Endometrium (tissue), 2 donors: ENCODE measurements around the gene PARP14.
"Not testable (repeated sequence)": the region's sequence is repeated elsewhere in the genome, so short reads cannot be mapped to it uniquely, and the experiment has no call there.

ENCODE experiments used
- FAIRE-seq: peaks from 2 replicates; lab custom pipeline; 2012; peaks lifted over from hg19 to GRCh38; lab: Jason Lieb, UNC
- donor health status: control.
- donor health status: control.

Gene PARP14

DNA sequence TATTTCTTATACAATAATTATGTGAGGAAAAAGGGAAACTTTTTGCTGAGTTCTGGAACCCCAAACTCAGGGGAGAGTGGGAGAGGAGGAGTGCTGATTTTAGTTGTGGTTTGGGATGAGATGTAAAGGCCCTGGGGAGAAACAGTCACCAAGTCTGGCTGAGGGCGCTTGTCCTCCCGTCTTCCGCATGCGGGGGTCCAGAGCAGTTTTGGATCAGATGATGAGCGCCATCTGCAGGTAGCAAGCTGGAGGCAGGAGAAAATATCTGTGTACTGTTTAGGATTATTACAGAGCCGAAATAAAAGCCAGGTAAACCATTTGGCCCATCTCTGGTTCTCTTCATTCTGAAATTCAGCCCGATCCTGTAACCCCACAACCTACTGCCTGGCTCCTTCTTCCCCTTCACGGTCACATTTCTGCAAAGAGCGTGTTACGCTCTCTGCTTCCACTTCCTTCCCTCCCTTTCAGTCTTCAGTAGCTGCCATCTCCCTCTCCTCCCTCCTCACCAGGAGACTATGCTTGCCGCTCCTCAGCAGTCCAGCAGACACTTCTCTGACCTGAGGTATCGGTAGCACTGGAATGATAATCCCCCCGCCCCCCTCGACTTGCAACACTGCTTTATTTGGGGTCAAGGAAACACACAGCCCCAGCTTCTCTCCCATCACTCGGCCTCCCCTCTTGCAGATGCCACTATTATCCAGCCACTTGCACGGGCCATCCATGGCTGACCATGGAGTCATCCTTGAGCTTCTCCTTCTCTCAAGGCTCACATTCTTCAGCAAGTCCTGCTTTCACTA, 1.4 kb upstream of the PARP14 start:
- no peak for FAIRE-seq

DNA sequence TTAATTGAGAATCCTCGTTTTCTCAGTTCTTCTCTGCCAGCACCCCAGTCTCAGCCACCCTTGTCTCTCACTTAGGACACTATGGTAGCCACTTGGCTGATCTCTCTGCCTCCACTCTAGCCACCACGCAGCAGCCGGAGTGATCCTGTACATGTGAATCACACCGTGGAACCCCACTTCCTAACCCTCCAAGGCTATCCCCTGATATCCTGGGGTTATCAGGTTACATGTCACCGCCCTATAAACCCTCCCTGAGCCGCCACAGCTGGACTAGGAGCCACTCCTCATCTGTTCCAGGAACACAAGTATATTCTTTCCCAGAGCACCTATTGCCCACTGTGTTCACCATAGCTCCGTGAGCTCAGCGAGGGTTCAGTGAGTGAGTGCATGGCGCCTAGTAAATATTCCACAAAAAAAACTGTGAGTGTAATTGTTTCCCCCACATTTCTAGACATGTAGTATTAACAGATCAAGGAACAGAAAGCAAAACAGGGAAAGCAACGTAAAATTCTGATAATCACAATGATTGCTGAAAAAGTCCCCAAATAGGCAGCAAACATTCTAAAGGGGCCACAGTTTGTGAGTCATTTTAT, 661 bp upstream of the PARP14 start:
- FAIRE-seq = no peak

DNA sequence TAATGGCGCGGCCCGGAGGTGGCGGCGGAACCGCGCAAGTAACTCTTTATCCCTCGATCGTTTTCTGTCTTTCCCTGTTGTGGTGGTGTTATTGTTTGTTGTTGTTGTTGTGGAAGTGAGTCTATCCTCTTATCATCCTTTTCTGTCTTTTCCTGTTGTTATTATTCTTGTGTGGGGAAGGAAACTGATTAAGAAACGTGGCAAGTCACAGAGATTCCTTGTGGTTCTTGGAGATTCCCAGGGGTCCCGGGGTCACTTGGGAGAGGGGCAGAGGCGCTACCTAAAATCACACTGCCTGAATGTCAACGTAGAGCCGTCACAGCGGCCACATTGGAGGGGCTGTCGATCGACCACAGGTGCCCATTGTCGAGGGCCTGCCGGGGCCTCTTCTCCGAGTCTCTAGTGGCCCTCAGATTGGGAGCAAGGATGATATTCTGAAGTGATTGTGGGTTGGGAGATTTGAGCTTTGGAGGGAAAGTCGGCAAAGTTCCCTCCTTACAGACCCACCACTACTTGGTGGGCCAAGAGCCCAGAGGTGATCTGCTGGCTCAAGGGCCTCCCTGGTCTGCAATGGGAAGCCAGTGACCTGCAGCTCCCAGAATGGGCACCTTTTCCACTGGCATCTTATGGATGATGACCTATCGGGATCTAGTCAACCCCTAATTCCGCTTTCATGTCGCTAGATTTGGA, 790 bp downstream of the PARP14 start:
- no peak for FAIRE-seq

DNA sequence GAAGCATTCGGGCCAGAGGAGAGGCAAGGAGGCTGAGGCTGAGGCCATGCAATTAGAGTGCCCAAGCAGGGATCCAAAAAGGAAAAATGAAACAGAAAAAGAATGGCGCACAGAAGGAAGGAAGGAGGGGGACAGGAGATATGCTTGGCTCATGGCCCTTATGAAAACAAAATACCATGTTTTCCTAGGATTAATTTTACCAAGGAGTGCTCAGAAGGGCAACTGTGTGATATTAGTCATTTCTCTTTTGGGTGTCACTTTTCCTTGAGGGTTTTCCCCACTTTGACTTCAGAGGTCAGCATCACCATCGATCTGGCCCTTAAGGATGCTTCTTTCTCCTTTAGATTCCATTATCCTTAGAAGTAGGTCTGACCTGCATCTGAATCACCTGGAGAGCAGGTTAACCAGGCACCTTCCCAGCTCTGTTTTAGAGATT, 1.4 kb downstream of the PARP14 start:
- FAIRE-seq = no peak

DNA sequence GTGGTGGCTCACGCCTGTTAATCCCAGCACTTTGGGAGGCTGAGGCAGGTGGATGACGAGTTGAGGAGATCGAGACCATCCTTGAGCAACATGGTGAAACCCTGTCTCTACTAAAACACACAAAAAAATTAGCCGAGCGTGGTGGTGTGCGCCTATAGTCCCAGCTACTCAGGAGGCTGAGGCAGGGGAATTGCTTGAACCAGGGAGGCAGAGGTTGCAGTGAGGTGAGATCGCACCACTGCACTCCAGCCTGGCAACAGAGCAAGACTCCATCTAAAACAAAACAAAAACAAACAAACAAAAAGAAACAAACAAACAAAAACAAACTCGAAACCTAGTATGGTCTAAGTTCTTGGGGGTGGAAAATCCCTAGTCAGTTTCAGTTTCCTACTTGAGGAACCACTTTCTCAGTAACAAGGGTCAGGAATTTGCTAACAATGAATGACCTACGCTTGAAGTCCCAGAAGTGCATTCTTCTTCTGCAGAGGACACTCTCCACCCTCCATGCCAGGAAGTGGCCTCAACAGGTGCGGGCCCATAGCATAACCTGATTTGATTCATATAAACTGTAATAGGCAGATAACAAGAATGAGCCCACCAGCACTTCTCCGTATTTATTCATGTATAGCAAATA, 2.3 kb downstream of the PARP14 start:
- FAIRE-seq = not testable (repeated sequence)

DNA sequence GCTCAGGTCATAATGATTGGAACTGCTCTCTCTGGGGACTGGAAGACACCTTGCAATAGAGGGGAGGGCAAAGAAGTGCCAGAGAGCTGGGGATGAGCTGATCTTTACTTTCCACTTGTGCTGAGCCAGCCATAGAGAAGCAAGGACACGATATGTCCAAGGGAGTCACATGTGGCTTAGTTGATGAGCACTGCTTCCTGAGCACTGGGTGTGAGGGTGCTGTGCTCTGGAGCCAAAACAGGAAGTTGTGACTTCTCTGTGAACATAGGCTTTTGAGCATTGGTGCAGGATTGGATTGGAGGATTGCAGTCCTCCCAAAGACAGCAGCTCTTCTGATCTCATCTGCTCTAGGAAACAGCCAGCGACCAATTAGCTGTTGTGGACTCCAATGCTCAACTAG, 6.7 kb downstream of the PARP14 start:
- no peak for FAIRE-seq

DNA sequence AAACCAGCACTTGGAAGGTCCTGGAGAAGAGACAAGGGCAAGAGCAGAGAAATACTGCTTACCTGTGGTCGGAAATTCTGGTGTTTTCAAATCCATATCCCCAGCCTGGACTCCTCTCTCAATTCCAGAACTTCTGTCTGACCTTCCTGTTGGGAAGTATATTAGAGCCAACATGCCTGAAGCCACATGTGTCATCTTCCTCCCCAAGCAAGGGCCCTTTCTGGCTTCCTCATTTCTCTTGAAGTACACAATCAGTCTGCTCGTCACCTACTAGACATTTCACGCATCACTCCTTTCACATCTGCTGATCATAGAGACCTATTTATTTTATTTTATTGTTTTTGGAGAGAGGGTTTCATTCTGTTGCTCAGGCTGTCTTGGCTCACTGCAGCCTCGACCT, 8.4 kb downstream of the PARP14 start:
- no peak for FAIRE-seq

DNA sequence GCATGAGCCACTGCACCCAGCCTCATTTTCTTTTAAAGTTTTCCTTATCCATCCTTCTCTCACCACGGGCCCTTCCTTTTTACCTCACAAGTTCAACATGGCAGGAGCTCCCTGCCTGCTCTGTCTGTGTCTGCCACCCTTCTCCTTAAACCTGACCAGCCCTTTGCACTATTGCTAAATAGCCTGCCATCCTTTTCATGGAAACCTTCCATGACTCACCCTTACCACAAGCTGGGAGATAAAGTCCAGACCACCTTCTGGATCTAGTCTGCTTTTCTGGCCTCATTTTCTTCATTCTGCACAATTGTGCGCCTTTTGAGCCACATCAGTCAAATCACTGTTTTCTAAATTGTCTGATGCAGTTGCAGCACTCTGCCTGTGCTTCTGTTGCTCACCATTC, 8.9 kb downstream of the PARP14 start:
- FAIRE-seq = no peak

DNA sequence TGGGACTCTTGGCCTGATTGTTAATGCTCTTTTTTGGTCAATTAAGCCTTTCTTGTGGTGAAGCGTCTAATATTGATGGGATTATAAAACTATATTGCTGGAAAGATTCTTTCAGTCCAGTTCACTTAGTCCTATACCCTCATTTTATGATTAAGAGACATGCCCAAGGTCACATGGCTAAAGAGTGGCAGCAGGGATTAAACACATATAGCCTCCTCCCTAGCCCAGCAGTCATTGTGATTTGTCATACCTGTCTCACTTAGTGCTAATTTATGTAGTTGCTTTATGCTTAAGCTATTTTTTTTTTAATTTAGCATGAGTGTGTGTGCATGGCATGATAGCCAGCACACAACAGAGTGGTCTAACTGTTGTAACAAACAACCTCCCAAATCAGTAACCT, 9.5 kb downstream of the PARP14 start:
- FAIRE-seq = no peak

DNA sequence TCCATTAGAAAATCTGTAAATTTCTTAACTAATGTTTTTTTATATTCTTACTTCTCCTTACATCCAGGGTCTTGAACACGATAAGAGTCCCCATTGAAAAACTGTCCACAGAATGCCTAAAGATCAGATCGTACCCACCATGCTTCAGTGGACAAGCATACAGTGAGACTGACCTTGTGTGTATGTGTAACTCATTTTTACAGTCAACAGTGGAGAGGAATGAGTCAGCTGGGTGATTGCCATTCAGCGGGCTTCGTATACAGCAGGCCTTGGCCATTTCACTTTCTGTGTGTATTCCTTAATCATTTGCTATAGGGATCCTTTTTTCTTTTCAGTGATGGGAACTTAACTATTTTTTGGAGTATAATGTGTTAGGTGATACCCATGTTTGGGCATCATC, 10.6 kb downstream of the PARP14 start:
- FAIRE-seq = no peak

DNA sequence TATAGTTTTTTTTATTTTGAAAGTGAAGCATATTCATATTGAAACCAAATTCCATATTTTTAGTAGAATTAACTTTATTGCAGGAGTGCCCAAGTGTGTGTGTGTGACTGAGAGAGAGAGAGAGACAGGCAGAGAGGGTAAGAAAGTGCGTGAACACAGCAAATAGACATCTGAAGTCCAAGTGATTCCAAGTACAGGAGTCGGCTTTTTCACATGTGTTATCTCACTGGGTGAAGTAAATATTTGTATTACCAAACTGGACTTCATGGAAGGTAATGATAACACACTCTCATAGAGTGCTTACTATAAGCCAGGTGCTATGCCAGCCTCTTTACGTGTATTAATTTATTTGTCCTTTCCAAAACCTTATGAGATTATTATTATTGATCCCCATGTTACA, 12.0 kb downstream of the PARP14 start:
- FAIRE-seq = no peak

DNA sequence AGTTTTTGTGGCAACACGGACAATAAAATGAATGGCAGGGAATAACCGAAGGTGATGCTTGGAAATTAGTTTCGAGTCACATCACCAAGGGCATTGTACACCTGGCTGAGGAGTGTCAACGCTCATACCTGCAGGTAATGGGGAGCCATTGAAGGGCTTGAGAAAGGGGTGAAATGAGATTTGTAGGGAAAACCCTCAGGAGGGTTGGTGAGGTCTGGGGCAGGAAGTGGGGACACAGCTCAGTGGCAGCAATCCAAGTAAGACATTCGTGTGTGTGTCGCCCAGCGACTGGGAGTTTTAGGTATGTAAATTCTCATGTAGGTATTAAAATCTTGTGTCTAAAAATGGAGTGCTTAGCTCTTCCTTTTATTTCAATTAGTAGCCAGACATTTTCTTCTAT, 14.3 kb downstream of the PARP14 start:
- FAIRE-seq = no peak

DNA sequence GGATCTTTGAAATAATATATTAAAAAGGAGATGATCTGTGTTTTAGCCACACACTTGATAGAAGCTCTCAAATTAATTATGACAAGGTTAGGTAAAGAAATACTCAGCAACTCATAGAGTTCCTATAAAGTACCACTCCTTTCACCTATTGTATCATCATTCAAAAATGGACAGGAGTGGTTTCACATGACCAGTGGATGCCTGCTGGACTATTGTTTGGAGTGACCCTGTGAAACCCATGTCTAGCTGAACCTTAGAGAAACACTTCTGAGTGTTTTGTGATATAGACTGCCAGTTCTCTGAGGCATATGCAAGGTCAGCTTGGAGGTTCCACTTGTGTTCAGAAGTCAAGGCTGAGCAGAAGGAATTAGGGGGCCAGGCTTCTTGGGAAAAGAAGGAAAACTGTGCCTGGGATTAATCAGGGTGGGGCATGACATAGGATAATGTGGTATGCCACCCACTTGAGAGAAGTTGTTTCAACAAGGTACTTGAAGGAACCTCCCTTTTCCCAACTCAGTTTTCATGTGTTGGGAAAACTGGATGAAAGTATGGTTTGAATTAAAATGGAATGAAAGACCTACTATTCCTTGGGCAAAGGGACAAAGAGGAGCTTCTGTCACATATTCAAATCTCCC, 15.4 kb downstream of the PARP14 start:
- no peak for FAIRE-seq

DNA sequence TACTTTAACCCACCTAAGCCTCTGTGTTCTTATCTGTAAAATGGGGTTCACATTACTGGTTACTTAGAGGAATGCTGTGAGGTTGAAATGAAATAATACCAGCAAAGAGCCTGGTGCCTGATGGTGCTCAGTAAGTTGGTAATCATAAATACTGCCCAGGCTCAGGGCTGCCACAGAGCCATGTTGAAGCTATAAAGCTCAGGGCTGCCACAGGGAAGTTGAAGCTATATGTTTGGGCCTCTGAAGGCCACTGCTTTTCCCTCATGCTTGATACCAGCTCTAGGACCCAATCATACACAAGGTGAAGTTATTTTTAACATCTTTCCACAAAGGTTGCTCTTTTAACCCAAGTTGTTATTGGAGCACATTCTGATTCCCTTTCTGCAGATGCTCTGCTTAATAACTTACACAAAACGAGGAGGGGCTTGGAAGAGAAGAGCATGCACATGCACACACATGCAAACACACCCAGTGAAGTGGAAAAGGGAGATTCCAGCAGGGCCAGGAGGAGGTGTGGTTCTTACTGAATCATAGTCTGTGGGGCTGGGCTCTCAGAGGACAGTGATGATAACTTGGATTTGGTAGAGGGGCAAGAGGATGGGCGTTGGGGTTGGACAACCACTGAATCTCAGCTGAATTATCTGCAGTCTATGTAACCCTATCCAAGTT, 17.4 kb downstream of the PARP14 start:
- FAIRE-seq = no peak

DNA sequence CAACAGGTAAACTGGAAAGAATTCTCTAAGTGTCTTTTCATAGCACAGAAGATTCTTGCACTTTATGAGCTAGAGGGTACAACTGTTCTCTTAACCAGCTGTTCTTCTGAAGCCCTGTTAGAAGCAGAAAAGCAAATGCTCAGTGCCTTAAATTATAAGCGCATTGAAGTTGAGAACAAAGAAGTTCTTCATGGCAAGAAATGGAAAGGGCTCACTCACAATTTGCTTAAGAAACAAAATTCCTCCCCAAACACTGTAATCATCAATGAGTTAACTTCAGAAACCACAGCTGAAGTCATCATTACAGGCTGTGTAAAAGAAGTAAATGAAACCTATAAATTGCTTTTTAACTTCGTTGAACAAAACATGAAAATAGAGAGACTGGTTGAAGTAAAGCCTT, 19.6 kb downstream of the PARP14 start:
- FAIRE-seq = no peak

DNA sequence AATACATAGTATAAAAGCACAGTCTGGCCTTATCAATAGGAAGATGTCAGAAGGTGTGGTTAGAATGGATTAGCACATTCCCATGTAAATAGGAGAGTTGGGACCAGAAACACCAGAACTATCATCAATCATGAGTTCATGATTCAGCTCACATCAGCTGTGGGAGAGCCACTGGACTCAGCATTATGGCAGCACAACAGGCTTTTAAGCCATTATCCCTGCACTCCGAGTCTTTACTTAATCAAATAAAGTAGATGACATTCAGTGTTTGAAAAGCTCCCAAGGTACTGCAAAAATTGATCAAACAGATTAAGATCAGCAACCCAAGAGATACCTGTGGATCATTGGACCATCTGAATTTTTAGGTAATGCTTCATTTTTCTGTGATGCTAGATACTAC, 24.7 kb downstream of the PARP14 start:
- no peak for FAIRE-seq

DNA sequence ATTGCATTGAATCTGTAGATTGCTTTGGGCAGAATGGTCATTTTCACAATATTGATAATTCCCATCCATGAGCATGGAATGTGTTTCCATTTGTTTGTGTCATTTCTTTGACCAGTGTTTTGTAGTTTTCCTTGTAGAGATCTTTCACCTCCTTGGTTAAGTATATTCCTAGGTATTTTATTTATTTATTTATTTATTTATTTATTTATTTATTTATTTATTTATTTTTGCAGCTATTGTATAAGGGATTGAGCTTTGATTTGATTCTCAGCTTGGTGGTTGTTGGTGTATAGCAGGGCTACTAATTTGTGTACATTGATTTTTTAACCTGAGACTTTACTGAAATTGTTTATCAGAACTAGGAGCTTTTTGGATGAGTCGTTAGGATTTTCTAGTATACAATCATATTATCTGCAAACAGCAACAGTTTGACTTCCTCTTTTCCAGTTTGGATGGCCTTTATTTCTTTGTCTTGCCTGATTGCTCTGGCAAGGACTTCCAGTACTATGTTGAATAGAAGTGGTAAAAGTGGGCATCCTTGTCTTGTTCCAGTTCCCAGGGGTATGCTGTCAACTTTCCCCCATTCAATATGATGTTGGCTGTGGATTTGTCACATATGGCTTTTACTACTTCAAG, 30.1 kb downstream of the PARP14 start:
- FAIRE-seq = not testable (repeated sequence)

DNA sequence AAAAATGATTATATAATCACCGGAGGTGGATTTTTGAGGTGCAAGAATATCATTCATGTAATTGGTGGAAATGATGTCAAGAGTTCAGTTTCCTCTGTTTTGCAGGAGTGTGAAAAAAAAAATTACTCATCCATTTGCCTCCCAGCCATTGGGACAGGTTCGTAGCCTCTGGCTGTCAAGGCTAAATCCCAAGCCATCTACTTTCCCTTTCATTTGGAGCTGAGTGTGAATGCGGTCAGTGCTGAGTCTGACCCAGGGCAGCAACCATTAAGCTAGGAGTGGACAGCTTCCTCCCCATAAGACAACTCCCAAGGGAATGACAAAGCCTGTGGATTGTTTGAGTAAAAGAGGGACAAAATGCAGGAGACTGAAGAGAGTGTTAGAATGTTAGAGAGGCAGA, 33.6 kb downstream of the PARP14 start:
- no peak for FAIRE-seq

DNA sequence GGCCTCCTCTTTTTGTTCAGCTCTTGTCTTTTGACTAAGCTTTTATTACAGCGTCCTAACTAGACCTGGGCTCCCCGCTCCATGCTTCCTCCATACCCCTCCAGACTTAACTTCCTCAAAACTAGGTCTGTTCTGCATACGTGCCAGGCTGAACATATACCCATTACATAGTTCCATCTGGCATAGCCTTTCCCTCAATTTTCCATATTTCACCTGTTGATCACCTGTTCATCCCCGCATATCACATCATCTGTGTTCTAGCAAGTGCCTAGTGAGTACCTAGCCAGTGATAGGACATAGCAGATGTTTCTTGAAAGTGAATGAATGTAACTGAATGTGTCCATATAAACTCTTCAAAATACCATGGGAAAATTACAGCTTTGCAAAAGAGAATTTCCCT, 36.0 kb downstream of the PARP14 start:
- FAIRE-seq = no peak

DNA sequence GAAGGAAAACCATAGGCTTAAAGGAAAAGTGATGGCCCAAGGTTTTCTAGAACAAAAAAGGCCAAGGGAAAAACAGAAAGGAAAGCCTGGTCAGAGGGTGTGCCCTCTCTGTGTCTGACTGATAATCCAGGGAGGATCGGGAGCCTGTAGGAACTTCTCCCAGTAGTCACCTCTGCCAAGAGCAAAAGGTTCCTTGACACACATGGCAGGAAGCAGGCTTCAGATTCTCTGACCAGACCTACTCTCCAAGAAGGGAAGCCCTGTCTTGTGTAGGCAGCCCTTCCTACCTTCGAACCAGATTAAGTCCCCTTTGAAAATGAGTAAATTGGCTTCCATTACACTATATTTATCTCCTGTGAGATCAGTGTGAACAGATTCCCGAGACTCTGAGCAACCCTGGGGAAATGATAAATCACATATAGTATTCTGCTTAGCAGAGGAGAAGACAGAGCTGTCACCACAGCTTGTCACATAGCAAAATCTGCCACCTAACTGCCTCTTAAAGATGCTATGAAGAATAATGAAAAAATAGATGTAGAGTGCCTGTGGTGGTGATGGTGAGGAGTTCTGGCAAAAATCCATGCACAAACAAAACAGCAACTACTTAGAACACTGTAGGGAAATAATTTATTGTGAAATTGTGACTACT, 38.8 kb downstream of the PARP14 start:
- FAIRE-seq = no peak

DNA sequence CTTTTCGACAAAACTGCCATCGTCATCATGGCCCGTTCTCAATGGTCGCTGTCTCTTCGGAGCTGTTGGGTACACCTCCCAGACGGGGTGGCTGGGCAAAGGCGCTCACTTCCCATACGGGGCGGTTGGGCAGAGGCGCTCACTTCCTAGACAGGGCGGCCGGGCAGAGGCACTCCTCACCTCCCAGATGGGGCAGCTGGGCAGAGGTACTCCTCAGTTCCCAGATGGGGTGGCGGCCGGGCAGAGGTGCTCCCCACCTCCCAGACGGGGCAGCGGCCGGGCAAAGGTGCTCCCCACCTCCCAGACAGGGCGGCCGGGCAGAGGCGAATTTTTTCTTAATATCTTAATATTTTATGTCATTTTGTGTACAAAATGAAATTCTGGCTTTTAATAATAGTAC, 44.5 kb downstream of the PARP14 start:
- no peak for FAIRE-seq
